Right renal pelvis (tissue), 4 donors: ENCODE data around the gene KTN1. TPM values are rescaled to one million over a fixed set of nuclear protein-coding genes. Genes with fewer than 3 reads are reported as not detected.

ENCODE experiments used
- DNase-seq, 4 donors: peaks; one replicate each; pipeline ENCODE4 v3.0.0-alpha.2; 2013; ENCODE audit warnings: low read depth in 4 of 4, low spot score in 3 of 4, missing footprints in 1 of 4
- polyA plus RNA-seq, 4 donors: library from polyadenylated mRNA; unstranded; fragments of 120-200 nt; gene quantifications; one replicate each; pipeline ENCODE4 v1.2.1, GENCODE V29; 2013; ENCODE audit not compliant: insufficient read length in 4 of 4

The KTN1 gene
- polyA plus RNA-seq, 4 donors = 183 to 223 (median 217) TPM

- no peak for DNase-seq
Observed at GRCh38 chr14:55574988-55575387, 5.0 kb upstream of the KTN1 start.

DNA sequence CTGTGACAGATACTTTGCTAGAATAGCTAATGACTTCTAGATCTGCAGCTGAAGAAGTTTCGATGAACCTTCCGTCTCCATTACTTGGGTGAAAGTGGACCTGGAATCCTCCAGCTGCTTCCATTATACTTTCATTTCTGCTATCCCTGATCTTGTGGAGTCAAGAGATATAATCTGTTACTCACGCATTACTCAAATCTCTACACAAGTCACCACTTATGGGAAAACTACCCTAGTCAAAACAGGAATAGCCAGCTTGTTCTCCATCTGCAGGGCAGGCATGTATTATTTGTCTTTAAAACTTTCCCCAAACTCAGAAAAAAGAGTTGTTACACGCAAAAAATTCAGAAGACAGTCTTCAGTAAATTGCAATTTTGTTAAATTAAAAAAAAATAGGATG lies 2.8 kb upstream of the KTN1 start:
- DNase-seq = no peak

DNA sequence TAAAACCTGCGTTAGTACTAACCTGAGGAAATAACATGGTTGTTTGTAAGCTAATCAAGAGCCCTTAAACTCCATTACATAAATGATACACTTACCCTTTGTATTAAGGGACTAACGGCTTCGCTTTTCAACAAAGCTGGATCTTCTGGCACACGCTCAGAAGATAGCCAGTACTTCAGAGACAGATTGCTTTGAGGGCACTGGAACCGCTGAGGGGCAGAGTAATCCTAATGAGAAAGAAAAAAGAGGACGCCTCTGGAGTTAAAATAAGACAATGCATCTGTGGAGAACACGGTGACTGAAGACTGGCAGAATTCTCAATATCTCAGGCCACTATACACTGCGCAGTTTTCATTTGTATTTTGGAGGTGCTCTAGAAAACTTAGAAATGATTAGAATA lies 1.5 kb upstream of the KTN1 start:
- DNase-seq = no peak

- DNase-seq = peak in 2 of 4 donors; percentile 36 to 39
Observed at GRCh38 chr14:55580470-55581341, 699 bp downstream of the KTN1 start.

- DNase-seq = peak in 1 of 4 donors; percentile 13
Observed at GRCh38 chr14:55581342-55581771, 1.4 kb downstream of the KTN1 start.

DNA sequence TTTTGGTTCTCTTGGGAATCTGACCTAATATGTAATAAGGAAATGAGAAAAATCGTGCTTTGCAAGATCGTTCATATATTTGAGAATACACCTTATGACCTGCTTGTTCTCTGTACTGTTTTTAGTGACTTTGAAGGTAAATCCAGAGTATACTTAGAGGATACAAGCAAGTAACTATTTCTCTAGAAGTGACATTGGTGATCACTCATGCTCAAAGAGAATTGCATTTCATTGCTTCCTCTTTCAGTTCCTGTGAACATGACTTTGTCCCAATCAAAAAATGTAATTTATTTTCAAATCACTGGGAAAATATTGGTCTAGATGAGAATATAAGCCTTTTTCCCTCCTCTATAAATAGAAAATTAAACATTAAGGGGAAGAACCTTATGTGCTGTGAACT lies 2.7 kb downstream of the KTN1 start:
- DNase-seq = no peak

- DNase-seq = no peak
Observed at GRCh38 chr14:55583942-55584468, 4.0 kb downstream of the KTN1 start.

DNA sequence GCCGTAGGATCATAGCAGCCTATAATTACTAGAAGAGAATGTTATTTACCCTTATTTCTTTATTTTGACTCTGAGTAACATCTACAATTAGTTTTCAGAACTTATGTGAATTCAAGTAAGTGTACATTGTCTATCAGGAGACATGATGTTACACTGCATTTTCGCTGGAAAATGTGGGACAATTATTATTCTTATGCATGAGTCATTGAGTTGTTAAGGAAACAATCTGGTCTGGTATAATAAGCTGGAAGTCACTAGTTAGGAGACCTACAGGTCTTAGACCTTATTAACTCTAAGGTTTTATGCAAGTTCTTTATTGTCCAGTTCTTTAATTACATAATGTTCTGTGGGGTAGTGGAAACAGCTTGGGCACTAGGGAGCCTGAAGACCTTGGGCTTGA lies 5.8 kb downstream of the KTN1 start:
- no peak for DNase-seq

GRCh38 chr14:55586411-55586810 lies 6.4 kb downstream of the KTN1 start:
- no peak for DNase-seq

- DNase-seq = no peak
Observed at GRCh38 chr14:55587847-55588246, 7.8 kb downstream of the KTN1 start.

GRCh38 chr14:55588259-55588699 lies 8.3 kb downstream of the KTN1 start:
- no peak for DNase-seq

DNA sequence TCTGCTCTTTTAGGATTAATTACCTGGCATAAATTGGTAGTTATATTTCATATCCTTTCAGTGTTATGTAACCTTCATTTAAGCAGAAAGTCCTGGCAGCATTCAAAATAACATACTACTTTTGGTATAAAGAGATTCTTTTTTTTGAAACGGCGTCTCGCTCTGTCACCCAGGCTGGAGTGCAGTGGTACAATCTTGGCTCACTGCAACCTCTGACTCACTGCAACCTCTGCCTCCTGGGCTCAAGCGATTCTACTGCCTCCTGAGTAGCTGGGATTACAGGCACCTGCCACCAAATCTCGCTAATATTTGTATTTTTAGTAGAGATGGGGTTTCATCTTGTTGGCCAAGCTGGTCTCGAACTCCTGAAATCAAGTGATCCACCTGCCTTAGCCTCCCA lies 9.2 kb downstream of the KTN1 start:
- DNase-seq = no peak

- no peak for DNase-seq
Observed at GRCh38 chr14:55592436-55592835, 12.4 kb downstream of the KTN1 start.

DNA sequence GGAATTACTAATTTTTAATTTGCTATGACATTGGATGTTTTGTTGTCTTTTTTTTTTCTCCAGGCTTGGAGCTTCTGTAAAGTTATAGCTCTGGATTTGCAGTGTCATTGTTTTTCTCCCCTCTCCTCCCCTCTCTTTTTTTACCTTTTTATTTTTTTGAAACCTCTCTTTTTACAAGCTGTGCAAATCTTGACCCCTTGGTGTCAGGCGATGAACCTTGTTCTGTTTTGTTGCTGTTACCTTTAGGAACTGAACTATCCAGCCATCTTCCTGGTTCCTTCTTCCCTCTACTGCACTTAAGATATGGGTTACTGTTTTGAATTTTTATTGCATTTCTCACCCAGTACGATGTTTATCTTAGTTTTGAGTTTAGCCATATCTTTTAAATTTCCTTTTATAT lies 13.7 kb downstream of the KTN1 start:
- DNase-seq = no peak

DNA sequence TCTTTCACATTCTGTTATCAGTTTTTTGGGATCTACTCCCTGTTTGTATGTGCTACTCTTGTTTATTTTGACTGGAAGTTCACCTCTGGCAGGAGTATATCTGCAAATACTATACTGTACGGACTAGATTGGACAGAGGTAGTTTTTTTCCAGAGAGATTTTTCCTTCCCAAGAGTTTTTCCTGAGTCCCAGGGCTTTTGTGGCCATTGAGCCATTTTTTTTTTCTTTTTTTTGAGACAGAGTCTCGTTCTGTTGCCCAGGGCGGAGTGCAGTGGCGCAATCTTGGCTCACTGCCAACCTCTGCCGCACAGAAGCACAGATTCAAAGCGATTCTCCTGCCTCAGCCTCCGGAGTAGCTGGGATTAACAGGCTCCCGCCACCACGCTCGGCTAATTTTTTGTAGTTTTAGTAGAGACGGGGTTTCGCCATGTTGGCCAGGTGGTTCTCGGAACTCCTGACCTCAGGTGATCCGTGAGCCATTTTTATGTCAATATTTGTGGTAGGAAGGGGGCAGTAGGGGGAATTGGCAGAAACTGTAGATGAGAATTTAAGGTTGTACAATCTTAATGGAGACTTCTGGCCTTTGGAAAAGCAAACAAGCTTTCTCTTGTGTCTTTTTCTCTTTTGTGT lies 19.4 kb downstream of the KTN1 start:
- DNase-seq = no peak

DNA sequence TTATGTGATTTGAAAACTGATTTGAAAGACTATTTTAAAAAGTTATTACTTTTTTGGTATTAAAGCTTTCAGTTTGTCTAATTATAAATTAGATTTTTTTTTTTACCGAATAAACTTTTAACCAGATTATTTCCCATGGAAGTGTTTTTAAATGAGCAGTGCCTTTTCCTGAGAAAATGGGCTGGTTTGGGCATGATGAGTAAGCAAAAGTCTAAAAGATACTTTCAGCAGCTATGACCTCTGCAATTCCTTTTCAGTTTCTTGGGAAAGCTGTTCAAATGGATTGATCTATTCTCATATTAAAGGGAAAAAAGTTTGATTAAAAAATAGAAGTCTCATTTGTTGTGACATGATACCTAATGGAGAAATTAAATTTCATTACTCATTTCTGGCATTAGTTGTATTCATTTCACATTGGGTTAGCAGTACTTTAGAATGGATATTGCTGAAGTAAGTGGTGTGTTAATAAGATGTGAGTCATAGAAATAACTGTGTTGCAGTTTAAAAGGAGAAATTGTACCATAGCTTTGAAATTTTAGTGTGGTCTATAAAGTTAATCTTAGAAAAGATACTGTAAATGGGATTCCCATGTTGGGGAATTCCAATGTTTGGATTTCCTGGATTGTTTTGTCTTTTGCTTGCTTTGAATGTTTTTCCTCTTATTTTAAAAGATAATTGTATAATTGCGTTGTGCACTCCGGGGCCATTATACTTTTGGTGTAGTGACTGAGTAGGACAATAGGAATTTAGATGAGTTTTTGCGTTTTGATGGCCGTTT lies 21.0 kb downstream of the KTN1 start:
- DNase-seq = no peak

- no peak for DNase-seq
Observed at GRCh38 chr14:55603401-55603953, 23.5 kb downstream of the KTN1 start.

GRCh38 chr14:55604488-55604887 lies 24.5 kb downstream of the KTN1 start:
- DNase-seq = no peak

DNA sequence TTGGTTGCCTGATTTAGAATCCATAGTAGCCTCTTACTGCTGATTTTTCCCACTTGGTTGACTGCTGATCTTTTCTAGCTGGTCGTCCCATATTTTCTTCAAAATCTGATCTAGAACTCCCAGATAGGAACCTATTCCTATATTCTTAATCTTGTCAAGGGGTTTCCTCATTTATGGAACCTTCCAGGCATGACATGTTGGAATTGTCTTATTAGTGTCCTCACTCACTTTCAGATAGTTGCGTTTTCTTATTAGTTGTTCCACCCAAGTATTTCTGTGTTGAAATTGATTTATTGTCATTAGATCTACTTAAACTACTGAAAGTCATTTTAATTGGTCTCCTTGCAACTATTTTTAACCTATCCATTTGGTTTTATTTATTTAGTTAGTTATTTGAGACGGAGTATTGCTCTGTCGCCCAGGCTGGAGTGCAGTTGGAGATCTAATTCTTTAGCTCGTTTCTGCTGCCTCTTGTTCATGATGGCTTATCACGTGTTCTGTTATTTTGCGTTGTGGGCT lies 25.0 kb downstream of the KTN1 start:
- DNase-seq = no peak

GRCh38 chr14:55605793-55606192 lies 25.8 kb downstream of the KTN1 start:
- DNase-seq = no peak
